GM19023 (cell line): ENCODE data around the gene AQP12B.
"Not testable (repeated sequence)": the region's sequence is repeated elsewhere in the genome, so short reads cannot be mapped to it uniquely, and the experiment has no call there.

Experiments used
- ATAC-seq: cut with Tn5 transposase; IDR thresholded peaks from one replicate; pipeline ENCODE4 v1.9.1; 2021; ENCODE audit warnings: mild to moderate bottlenecking, moderate library complexity; ENCODE audit not compliant: unreplicated experiment

The AQP12B gene

DNA sequence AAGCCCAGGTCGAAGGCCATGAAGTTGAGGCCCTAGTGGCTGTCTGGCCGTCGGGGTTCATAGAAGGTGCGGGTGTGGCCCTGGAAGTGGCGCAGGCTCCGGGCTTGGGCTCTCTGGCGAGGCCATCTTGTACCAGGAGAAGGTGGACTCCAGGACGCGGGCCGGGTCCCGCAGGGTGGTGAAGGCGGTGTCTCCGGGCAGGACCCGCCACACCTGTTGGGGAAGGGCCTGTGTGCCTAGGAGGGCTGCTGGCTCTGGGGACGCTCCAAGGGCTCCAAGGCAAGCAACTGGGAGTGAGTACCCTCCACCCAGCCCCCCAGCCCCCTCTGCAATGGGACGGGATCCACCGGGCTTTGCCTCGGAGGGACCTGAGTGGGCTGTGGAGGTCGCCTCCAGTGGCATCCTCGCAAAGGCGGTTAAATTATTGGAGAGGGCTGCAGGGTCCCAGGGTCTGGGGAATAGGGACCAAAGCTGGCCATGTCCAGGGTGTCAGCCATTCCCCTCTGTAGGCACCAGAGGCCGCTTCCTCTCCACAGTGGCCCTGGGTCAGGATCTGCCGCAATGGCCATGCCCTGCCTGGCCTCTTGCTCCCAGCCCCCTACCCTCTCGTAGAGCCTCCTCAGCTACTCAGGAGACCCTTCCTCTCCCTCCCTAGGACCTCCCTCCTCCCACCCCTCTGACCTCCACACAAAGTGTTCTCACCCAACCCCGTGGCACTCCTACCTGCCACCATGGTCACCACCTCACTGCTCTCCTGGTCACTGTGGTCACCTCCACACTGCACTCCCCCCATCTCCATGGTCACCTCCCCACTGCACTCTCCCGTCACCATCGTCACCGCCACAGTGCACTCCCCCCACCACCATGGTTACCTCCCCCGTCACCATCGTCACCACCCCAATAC is 19.3 kb upstream of the AQP12B start:
- no peak for ATAC-seq

DNA sequence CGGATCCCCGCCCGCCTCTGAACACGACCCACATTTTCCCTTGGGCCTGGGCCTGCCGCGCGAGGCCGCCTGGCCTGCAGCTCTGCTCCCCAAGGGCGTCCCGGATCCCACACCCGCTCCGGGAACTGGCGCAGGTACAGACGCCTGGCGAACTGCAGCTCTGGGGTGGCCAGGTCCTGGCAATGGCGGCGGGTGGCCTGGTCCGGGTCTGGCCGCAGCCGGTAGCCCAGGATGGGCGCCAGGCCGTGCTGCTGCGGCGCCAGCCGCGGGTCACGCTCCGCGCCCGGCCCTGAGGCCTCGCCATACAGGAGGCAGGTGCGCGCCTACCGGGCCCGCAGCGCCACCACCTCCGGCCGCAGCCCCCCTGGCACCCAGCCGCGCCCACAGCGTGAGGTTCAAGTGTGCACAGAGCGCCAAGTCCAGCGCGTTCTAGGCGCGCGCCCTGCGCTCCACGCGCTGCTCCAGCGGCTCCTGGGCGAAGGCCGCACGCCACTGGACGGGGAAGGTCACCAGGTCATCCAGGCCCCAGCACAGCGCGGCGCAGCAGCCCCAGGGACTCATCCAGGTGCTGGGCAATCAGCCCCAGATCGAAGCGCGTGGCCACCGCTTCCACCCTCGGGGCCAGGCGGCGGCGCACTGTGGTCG is 18.5 kb upstream of the AQP12B start:
- ATAC-seq, result no peak

DNA sequence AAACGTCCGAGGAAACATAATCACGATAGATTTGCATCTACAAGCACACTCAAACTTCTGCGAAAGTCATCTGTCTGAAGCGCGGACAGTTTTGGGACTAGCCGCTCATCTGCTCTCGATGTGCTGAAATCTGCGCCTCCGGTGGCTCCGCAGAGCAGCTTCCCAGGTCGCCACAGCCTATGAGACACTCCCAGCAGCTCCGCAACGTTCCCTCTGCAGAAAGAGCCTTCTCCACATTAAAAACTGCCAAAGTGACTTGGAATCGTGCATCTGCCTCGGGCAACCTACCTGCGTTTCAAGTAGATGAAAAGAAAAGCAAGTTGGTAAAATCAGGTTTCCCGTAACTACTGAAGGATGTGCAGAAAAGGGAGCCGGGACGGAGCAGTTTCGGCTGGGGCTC is 17.9 kb upstream of the AQP12B start:
- ATAC-seq, result not testable (repeated sequence)

DNA sequence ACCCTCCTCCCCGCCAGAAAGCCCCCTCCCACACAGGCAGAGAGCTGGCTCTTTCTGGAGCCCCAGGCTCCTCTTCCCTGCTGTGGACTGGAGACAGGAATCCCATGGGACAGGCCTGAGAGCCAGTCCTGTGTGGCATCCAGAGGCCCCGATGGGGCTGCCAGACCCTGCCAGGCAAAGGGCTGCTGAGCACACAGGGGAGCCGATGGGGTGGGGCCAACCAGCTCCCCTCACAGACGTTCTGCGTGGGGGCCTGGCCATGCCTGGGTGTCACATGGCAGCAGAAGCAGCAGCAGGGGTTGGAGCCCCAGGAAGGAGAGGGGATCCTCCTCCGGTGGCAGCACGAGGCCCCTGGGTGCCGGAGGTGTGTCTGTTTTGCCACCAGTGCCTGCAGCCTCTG is 17.1 kb upstream of the AQP12B start:
- not testable (repeated sequence) for ATAC-seq

DNA sequence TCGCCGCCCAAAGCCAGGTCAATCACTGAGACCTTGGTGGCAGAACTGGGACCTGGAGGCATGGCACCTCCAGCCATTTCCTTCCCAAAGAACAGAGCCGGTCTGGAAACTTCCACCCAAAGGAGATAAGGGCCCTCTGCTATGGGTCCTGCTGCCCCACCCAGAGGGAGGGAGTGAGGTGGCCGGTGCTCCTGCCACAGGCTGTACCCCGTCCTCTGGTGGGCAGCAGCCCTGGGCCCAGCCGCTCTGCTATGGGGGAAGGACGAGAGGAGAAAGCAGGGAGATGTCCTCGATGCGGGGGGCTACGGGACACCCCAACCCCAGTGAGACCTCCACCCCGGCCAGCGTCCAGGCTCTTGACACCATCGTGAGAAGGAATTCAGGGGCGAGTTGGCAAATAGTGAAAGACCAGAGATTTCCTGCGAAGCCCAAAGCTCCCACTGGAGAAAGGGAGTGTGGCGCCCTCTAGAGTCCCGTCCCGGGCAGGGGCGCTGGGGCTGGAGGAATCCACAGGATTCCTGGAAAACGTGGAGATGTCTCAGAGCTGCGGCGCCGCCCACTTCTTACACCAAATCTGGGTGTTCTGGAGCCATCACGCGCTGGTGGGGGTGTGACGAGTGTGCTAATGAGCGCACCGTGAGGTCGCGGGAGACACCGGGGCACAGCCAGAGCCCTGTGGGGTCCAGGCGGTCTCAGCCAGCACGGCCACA is 16.3 kb upstream of the AQP12B start:
- ATAC-seq, result not testable (repeated sequence)

DNA sequence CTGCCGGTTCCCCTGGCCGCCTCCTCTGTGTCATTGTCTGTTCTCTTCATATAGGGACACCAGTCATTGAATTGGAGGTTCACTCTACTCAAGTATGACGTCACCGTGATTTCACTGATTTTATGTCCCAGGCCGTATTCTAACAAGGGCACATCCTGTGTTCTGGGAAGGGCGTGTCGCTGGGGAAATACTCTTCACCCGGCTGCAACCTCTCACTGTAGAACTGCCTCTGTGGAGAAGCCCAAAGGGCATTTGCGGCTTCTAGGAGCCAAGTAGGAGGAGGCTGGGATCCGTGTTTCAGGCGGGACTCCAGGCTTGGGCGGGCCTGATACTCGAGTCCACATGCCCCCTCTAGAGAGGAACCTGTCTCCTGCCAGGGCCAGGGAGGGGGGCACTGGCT is 13.8 kb upstream of the AQP12B start:
- ATAC-seq, result not testable (repeated sequence)

DNA sequence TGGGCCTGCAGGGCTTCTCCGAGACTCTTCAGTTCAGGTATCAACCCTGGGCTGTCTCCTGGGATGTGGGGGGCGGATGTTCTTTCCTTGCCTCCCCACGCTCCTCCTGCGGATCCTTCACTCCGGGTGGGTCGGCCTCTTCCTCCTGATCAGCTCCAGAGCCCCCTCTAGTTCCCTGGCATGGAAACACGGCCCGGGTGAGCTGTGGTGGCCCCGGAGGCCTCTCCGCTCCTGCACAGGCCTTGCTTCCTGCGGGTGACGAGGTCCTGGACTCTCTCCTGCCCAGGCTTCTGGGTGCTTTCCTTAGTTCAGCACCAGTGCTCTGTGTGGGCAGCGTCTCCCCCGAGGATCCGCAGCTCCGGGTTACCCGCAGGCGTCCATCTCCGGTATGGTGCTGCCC is 12.9 kb upstream of the AQP12B start:
- ATAC-seq, result not testable (repeated sequence)

DNA sequence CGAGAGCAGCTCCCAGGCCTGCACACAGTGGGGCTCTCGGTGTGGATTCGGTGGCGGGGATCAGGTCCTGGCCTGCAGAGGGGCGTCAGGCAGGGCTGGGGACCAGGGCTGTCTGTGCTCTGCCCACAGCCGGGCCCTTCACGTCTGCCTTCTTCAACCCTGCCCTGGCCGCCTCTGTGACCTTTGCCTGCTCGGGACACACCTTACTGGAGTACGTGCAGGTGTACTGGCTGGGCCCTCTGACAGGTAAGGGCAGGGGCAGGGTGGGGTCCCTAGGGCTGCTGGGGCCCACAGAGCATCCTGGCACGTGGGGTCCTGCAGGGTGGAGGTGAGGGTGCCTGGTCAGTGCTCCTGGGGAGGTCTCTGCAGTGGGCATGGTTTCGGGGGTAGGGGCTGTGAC is 11.6 kb upstream of the AQP12B start:
- not testable (repeated sequence) for ATAC-seq

DNA sequence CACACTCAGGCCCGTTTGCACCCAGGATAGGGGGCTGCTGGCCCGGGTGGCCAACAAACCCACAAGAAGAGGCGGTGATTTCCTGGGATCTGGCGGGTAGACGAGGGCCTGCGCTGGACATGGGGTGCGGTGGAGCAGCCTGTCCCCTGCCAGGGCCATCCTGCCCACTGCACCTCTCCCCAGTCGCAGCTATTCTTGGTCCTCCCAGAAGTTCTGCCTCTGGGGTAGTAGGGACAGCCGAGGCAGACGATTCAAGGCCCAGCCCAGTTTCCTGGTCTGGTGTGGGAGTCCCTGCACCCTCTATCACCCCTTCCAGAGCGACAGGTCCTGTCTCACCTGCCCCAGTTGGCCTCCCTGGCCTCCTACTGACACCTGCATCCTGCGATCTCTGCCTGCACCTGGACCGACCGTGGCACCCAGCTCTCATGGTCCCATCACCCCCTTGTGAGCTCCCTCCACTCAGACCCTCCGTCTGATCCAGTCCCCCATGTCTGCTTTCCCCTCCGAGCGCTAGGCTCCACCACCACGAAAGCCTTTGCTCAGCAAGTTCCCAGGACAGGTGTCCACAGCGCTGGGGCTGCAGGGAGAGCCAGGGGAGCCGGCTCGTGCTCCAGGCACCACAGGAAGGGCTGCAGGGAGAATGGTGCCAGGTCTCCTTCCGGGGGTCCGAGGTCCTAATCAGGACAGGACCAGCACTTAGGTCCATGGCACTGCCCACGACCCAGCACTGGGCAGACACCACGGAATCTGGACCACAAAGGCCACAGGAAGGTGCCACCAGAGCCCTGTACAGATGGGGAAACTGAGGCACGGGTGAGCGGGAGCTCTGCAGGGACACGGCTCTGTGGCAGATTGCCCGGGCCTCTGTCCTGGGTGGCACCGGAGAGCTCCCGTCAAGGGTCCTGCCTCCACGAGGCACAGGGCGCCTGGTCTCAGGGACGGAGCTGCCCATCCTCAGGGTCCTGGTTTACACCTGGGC is 10.2 kb upstream of the AQP12B start:
- ATAC-seq, result not testable (repeated sequence)

DNA sequence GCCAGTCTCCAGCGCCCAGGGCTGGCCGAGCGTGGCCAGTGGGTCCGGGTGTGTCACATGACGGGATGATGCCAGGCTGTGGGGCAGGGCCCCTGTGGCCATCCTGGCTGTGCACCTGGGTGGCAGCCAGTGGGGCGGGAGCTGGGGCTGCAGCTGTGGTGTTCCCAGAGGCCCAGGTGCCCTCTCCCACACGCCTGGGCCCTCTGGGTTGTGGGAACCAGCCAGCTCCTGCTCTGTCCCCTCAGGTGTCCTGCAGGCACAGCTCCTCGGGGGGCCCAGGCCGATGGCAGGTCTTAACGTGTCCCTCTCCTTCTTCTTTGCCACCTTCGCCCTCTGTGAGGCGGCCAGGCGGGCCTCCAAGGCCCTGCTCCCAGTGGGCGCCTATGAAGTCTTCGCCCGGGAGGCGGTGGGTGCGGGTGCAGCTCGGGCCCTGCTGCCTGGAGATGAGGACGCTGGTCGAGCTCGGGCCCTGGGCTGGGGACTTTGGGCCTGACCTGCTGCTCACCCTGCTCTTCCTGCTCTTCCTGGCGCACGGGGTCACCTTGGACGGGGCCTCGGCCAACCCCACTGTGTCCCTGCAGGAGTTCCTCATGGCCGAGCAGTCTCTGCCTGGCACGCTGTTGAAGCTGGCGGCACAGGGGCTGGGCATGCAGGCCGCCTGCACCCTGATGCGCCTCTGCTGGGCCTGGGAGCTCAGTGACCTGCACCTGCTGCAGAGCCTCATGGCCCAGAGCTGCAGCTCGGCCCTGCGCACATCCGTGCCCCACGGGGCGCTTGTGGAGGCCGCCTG is 9.1 kb upstream of the AQP12B start, which contains the start of gene AQP12A:
Gene AQP12A (plus strand): TSS at position 236 of the 790 bp plus-strand sequence. CDS start 48 bp downstream, at position 284.
- ATAC-seq, result not testable (repeated sequence)

DNA sequence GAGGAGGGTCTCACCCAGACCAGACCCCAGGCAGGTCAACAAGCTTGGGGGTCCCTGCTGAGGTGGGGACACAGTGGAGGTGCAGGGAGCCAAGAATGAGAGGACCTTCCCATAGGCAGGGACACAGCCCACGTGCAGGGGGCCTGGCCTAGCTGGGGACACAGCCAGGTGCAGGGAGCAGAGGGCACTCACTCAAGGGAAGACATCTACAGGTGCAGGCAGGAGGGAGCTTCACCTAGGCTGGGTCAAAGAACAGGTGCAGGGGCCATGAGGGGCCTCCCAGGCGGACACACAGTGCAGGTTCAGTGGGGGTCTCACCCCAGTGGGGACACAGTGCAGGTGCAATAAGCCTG is 8.4 kb upstream of the AQP12B start:
- ATAC-seq, result not testable (repeated sequence)

DNA sequence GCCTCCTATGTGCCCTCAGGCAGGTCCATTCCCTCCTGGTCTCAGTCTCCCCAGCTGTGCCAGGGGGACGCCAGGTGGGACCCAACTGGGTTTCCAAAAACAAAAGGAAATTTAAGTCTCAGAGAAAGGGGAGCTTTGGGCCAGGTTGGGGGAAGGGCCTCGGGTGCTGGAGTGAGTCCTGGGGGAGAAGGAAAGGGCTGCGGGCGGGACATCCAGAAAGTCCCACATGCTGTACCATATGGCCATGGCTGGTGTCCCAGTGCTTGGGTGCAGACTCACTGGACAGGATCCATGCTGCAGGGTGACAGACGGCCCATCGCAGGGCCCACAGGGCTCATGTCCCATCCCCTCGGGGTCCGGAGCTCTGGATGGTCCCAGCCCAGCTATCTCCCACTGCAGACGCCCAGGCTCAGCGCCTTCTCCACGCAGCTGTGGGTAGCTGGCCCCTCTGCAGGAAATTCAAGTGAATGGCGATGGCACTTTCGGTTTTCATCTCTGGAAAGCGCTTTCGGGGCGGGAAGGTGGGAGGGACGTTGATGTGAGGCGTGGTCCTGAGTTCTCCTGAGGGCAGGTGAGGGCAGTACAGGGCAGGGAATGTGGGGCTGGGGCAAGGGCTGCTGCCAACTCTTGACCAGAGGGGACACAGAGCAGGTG is 7.9 kb upstream of the AQP12B start:
- not testable (repeated sequence) for ATAC-seq

DNA sequence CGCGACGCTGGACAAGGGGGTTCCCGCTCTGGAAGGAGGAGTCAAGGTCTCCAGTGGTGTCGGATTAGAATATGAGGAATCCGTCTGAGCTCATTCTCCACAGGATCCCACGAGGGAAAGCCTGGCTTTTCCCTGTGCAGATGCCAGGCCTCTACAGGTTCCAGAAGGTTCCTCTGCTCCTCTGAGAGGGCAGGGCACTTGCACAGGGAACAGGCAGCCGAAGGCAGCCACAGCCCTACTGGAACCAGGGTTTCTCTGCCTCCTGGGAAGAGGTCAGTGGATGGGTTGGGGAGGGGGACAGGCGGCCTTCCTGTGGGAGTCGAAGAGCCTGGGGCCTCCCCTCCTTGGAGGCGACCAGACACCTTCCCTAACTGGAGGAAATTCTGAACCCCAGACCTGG is 7.3 kb upstream of the AQP12B start:
- no peak for ATAC-seq

DNA sequence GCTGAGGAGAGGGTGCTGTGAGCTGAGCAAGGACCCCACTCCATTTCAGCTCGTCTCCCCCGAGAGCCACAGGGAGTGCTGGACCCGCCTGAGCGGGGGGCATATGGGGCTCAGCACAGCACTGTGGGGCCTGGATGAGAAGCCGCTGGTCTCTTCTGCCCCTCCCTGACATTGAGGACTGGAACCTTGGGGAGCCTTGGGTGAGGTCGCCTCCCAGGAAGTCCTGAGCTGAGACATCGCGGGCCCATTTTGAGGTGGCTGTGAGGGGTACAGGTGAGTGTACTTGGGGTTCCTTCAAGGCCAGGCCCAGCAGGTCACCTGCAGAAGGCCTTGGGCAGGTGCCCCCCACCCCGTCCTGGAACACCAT is 5.9 kb upstream of the AQP12B start:
- no peak for ATAC-seq

DNA sequence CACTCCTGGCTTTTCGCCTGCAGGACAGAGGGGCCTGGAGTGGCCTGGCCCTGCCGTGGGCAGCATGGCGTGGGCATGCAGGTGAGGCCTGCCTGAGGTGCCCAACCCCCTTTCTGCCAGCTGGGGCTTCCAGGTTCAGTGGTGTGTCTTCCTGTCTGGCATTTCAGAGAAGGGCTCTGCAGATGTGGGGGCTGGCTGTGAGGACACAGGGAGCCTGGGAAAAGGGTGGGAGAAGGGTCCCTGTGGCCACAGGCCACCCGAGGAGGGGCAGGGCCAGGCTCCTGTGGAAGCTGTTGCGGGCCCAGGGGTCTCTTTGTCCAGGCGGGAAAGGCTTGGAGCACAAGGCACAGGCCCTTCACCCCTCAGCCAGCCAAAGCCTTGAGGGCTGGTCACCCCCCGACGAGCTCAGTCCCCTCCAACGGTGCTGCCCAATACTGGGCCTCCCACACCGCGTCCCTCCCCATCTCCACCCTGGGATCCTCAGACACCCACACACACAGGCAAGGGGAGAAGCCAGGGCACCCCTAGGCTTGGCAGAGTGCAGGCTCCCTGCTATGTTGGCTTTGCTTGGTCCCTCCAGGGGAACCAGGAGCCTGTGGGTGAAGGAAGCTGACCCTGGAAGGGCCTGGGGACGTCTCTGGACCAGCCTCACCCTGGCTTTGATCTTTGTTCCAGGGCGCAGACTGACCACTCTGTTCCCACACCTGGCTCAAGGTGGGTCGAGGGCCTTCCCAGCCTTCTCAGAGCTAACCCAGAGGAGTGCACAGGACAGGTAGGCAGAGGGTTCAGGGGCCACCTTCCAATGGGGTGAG is 5.3 kb upstream of the AQP12B start:
- no peak for ATAC-seq

DNA sequence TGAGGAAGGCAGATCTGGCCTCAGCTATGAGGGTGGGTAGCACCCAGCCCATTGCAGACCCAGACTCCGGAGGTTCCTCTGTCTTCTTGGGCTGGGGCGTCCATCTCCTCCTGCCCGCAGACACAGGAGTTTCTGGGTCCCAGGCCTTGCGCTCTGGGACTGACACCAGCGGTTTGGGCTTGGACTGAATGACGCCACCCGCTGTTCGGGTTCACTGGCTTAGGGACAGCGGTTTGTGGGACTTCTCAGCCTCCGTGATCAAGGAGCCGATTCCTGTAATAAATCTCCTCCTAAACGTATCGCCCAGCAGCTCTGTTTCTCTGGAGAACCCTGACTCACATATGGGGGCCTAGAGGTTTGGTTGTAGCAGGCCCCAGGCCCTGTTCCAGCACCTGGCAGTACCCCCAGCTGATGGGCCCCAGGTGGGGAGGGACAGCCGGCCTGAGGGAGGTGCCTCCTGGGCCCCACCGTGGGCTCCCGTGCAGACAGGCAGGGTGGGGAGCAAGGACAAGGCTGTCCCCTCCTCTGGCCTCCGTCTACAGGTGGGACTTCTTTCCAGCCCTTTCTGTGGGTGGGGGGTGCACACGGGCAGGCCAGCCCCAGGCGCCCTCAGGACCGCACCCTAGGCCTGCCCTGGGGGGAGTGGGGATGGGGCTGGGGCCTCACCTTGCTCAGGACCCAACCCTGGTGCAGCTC is 4.5 kb upstream of the AQP12B start:
- no peak for ATAC-seq

DNA sequence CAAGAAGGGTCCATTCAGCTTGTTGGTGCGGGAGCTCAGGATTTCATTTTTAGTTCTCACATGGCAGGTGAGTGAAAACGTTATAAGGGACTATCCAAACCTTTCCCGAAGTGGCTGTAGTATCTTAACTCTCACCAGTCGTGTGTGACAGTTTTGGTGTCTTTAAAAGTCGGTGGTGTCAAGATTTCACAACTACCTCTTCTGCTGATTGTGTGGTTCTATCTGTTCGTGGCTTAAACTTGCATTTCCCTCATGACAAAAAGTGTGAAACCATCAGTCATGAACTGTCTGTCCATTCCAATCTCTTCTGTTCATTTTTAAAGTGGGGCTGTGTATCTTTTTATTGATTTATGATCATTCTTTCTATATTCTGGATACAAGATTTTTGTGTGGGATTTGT is 3.8 kb upstream of the AQP12B start:
- ATAC-seq, result no peak
